HEK293 (cell line): Measurements from ENCODE around the gene MZT2B.
"Not testable (repeated sequence)": the region's sequence is repeated elsewhere in the genome, so short reads cannot be mapped to it uniquely, and the experiment has no call there.

Experiments
- ZNF274 ChIP-seq, 2 experiments: fragments of 200-500 bp in 1 of 2; fragments of 450-650 bp in 1 of 2; sonication (Bioruptor generic) in 1 of 2; formaldehyde crosslinking in 1 of 2; IDR thresholded peaks; 2 replicates each; pipeline versions ENCODE4 v1.5.1 to v1.6.1; 2014 to 2016; ENCODE audit warnings: borderline replicate concordance in 1 of 2, inconsistent platforms in 1 of 2, low read length in 1 of 2, missing biosample characterization in 1 of 2, missing genetic modification characterization in 1 of 2
- ZNF488 ChIP-seq: fragments of 450-650 bp; formaldehyde crosslinking; IDR thresholded peaks from 2 replicates; pipeline ENCODE4 v1.5.1; 2016; ENCODE audit warnings: missing biosample characterization, missing genetic modification characterization

- TF ChIP-seq ZNF274 (IDR thresholded peaks at IDR 0.05; ENCODE audit: low read length); ZNF274 (tag by site-specific recombination; IDR thresholded peaks at IDR 0.05; ENCODE audit: borderline replicate concordance); ZNF488: not testable (repeated sequence)
Measured at GRCh38 chr2:130154423-130154770, 27.7 kb upstream of the MZT2B start.
